ENCODE measurements around the gene PSMD5. TPM values are rescaled to one million over a fixed set of nuclear protein-coding genes. Genes with fewer than 3 reads are reported as not detected.

Gene PSMD5
- polyA plus RNA-seq, 1 donor (not counting 4 experiments of a cell fraction or from before 2014, with no cell fraction given): 55.2 TPM

DNA sequence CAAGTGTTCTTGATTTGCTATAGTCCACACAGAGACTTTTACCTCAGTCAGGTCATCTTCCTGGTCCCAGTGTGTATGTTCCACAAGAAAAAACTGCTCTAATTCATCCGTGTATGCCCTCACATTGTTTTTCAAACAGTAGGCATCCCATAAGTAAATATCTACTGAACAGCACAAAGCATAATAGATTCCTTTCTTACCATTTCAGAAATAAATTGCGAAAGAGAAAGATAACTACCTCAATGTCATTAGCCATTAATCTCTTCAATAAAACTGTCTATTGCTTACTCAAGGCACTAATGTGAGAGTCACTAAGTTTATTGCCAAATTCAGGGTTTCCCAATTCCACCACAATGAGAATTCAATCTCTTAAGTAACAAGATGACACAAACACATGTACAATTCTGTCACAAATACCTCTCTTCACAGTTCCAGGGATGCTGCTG is 59.1 kb downstream of the PSMD5 start:
- Histone ChIP-seq H3K4me3 (ENCODE audit: control insufficient read depth in 2 of 3, extremely low read depth in 1 of 3, insufficient read depth in 2 of 3, low read depth in 1 of 3, low read length in 3 of 3) (no peak overlapping the region), H3K9me3 (ENCODE audit: control insufficient read depth, low read depth, low read length) (no peaks in the 10 kb centered on the region), H3K36me3 (ENCODE audit: control insufficient read depth in 2 of 2, extremely low read depth in 1 of 2, insufficient read depth in 2 of 2, low read length in 2 of 2) (peaks cover 9 to 24% of the 10 kb centered on the region in 2 experiments), H2AFZ (ENCODE audit: control insufficient read depth, low read length) (no peak overlapping the region), H4K20me1 (ENCODE audit: control insufficient read depth, extremely low read depth, insufficient read depth, low read length) (peaks cover 5% of the 10 kb centered on the region), H3K4me1 (ENCODE audit: control insufficient read depth, extremely low read depth, insufficient read depth, low read length) (peaks cover 9% of the 10 kb centered on the region), H3K4me2 (ENCODE audit: control insufficient read depth, extremely low read depth, insufficient read depth, low read depth, low read length) (no peak overlapping the region), H3K79me2 (ENCODE audit: control insufficient read depth, insufficient read depth, low read length) (peaks cover 70% of the 10 kb centered on the region), H3K9ac (ENCODE audit: control insufficient read depth, extremely low read depth, insufficient read depth, low read length) (no peak overlapping the region), H3K27me3 (ENCODE audit: control insufficient read depth, extremely low read depth, insufficient read depth, low read length) (no peaks in the 10 kb centered on the region), H3K9me1 (ENCODE audit: control insufficient read depth, extremely low read depth, insufficient read depth, low read length) (no peaks in the 10 kb centered on the region), H3K27ac (ENCODE audit: control insufficient read depth, insufficient read depth, low read length) (no peak overlapping the region)
- TF ChIP-seq, protein P1, sequence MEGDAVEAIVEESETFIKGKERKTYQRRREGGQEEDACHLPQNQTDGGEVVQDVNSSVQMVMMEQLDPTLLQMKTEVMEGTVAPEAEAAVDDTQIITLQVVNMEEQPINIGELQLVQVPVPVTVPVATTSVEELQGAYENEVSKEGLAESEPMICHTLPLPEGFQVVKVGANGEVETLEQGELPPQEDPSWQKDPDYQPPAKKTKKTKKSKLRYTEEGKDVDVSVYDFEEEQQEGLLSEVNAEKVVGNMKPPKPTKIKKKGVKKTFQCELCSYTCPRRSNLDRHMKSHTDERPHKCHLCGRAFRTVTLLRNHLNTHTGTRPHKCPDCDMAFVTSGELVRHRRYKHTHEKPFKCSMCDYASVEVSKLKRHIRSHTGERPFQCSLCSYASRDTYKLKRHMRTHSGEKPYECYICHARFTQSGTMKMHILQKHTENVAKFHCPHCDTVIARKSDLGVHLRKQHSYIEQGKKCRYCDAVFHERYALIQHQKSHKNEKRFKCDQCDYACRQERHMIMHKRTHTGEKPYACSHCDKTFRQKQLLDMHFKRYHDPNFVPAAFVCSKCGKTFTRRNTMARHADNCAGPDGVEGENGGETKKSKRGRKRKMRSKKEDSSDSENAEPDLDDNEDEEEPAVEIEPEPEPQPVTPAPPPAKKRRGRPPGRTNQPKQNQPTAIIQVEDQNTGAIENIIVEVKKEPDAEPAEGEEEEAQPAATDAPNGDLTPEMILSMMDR (optimal IDR thresholded peaks at IDR 0.05 in 1 of 3, IDR thresholded peaks at IDR 0.05 in 1 of 3, conservative IDR thresholded peaks at IDR 0.05 in 1 of 3; ENCODE audit: extremely low read depth in 1 of 3, insufficient read depth in 2 of 3, low read length in 3 of 3): no peak
- TF ChIP-seq EZH2 (IDR thresholded peaks at IDR 0.05; ENCODE audit: low read length): no peak
- DNase-seq (ENCODE audit: low read depth, low spot score) (no peak), FAIRE-seq (no peak)
- dilution Hi-C loops (cut with MboI; ENCODE audit: extremely low pct_ligation_motif_present, low sequenced_read_pairs): no loop called here

DNA sequence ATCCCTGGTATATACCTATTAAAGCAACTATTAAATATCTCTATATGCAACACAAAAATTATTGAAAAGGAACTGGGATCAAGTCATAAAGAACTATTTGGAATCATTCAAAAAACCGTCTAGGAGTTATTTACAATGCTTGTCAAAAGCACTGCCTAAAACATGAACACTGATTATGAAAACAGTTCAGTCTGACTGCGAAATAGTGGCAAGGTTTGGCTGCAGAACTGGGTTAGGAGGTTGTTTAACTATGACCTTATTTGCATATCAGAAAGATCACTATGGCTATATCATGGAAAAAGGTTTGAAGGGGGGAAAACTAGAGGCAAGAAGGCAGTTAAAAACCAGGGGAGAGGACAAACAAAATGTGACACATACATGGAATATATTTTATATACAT is 61.5 kb downstream of the PSMD5 start:
- Histone ChIP-seq H3K4me1 (ENCODE audit: control insufficient read depth, extremely low read depth, insufficient read depth, low read length) (peaks cover 23% of the 10 kb centered on the region), H3K27ac (ENCODE audit: control insufficient read depth, insufficient read depth, low read length) (no peak overlapping the region), H3K4me2 (ENCODE audit: control insufficient read depth, extremely low read depth, insufficient read depth, low read depth, low read length) (no peak overlapping the region), H2AFZ (ENCODE audit: control insufficient read depth, low read length) (no peak overlapping the region), H3K9me3 (ENCODE audit: control insufficient read depth, low read depth, low read length) (no peaks in the 10 kb centered on the region), H3K9ac (ENCODE audit: control insufficient read depth, extremely low read depth, insufficient read depth, low read length) (no peak overlapping the region), H3K4me3 (ENCODE audit: control insufficient read depth in 2 of 3, extremely low read depth in 1 of 3, insufficient read depth in 2 of 3, low read depth in 1 of 3, low read length in 3 of 3) (no peak overlapping the region), H3K9me1 (ENCODE audit: control insufficient read depth, extremely low read depth, insufficient read depth, low read length) (no peaks in the 10 kb centered on the region), H4K20me1 (ENCODE audit: control insufficient read depth, extremely low read depth, insufficient read depth, low read length) (peaks cover 5% of the 10 kb centered on the region), H3K79me2 (ENCODE audit: control insufficient read depth, insufficient read depth, low read length) (peaks cover 57% of the 10 kb centered on the region), H3K36me3 (ENCODE audit: control insufficient read depth in 2 of 2, extremely low read depth in 1 of 2, insufficient read depth in 2 of 2, low read length in 2 of 2) (peaks cover 6 to 21% of the 10 kb centered on the region in 2 experiments), H3K27me3 (ENCODE audit: control insufficient read depth, extremely low read depth, insufficient read depth, low read length) (no peaks in the 10 kb centered on the region)
- no peak for FAIRE-seq
- TF ChIP-seq EZH2 (IDR thresholded peaks at IDR 0.05; ENCODE audit: low read length): no peak
- TF ChIP-seq, protein P1 (optimal IDR thresholded peaks at IDR 0.05 in 1 of 3, IDR thresholded peaks at IDR 0.05 in 1 of 3, conservative IDR thresholded peaks at IDR 0.05 in 1 of 3; ENCODE audit: extremely low read depth in 1 of 3, insufficient read depth in 2 of 3, low read length in 3 of 3): no peak
- no peak for DNase-seq (ENCODE audit: low read depth, low spot score)
- dilution Hi-C loops (cut with MboI; ENCODE audit: extremely low pct_ligation_motif_present, low sequenced_read_pairs): no loop called here
